K562 (cell line): ENCODE measurements around the gene GNG14. TPM values are rescaled to one million over a fixed set of nuclear protein-coding genes. Genes with fewer than 3 reads are reported as not detected.

Experiments
- ATF1 ChIP-seq, 2 experiments: fragments of 450-650 bp in 1 of 2; IDR thresholded peaks; 2 replicates each; pipeline ENCODE4 v1.6.1; 2016; ENCODE audit warnings: missing compliant biosample characterization in 1 of 2, missing genetic modification characterization in 1 of 2
- BCOR ChIP-seq: fragments of 450-650 bp; IDR thresholded peaks from 2 replicates; pipeline ENCODE4 v1.6.1; 2016
- FOXA3 ChIP-seq, 2 experiments: fragments of 450-650 bp in 1 of 2; sonication (generic) in 1 of 2; formaldehyde crosslinking; IDR thresholded peaks in 1 of 2; conservative IDR thresholded peaks in 1 of 2; 2 replicates each; pipeline versions ENCODE4 v1.4.0 to v1.8.0; 2020 to 2022; ENCODE audit warnings: mild to moderate bottlenecking in 2 of 2, missing genetic modification reagents in 1 of 2
- FOXJ2 ChIP-seq: fragments of 200-800 bp; sonication (Bioruptor generic); IDR thresholded peaks from 2 replicates; pipeline ENCODE4 v1.6.1; 2016; ENCODE audit warnings: missing genetic modification characterization, missing compliant biosample characterization
- GTF2E2 ChIP-seq: fragments of 200-800 bp; sonication (Bioruptor generic); IDR thresholded peaks from 2 replicates; pipeline ENCODE4 v1.6.1; 2016; ENCODE audit warnings: missing genetic modification characterization, missing compliant biosample characterization
- NFIX ChIP-seq: fragments of 250-450 bp; sonication (Bioruptor Pico); IDR thresholded peaks from 2 replicates; pipeline ENCODE4 v1.4.0; 2020; ENCODE audit warnings: low read depth, mild to moderate bottlenecking, moderate library complexity
- POLR2A ChIP-seq: fragments of 450-650 bp; conservative IDR thresholded peaks from 2 replicates; pipeline ENCODE4 v1.6.1; 2016
- SIN3B ChIP-seq: fragments of 450-650 bp; IDR thresholded peaks from 2 replicates; pipeline ENCODE4 v1.6.1; 2017; ENCODE audit warnings: low read depth, mild to moderate bottlenecking, moderate library complexity
- SP2 ChIP-seq: IDR thresholded peaks from 2 replicates; pipeline ENCODE4 v1.6.1; 2011; ENCODE audit warnings: mild to moderate bottlenecking, low read depth, low read length, moderate library complexity; ENCODE audit not compliant: poor library complexity, severe bottlenecking; ENCODE audit errors: extremely low read depth
- ZBTB7A ChIP-seq: IDR thresholded peaks from 2 replicates; pipeline ENCODE4 v1.6.1; 2011; ENCODE audit warnings: low read depth, mild to moderate bottlenecking, low read length, moderate library complexity, borderline replicate concordance; ENCODE audit not compliant: control insufficient read depth
- polyA plus RNA-seq, 8 experiments: library from polyadenylated mRNA; depleted of rRNA in 4 of 8; stranded (reverse) in 5 of 8; unstranded in 3 of 8; fragments of >200 nt; fragmentation: Nextera tagmentation in 2 of 8; fragmentation: Illumina TruSeq in 1 of 8; extraction: Ambion mirVana in 2 of 8; extraction: Trizol in 1 of 8; gene quantifications; 2 replicates each; pipeline versions ENCODE4 v1.2.1 to v1.2.3, GENCODE V29; 2011 to 2014; ENCODE audit warnings: inconsistent platforms in 1 of 8, missing spikeins in 1 of 8
- total RNA-seq, 7 experiments: library from RNA; depleted of rRNA in 6 of 7; stranded (reverse); fragments of >200 nt in 6 of 7; fragmentation: Illumina TruSeq in 2 of 7; extraction: Trizol in 2 of 7; gene quantifications; 2 replicates each; pipeline versions ENCODE4 v1.2.1 to v1.2.3, GENCODE V29; 2011 to 2021; ENCODE audit warnings: low replicate concordance in 1 of 7
- TF ChIP-seq, protein P1 (sequence below), 2 experiments: fragments of 200-800 bp in 1 of 2; sonication (Bioruptor generic) in 1 of 2; sonication (generic) in 1 of 2; formaldehyde crosslinking in 1 of 2; IDR thresholded peaks in 1 of 2; conservative IDR thresholded peaks in 1 of 2; 2 replicates each; pipeline versions ENCODE4 v1.5.0 to v1.6.1; 2016 to 2020; ENCODE audit warnings: missing compliant biosample characterization in 1 of 2, missing genetic modification characterization in 1 of 2, missing genetic modification reagents in 1 of 2
- TF ChIP-seq, protein P2 (sequence below): fragments of 200-800 bp; sonication (Bioruptor generic); IDR thresholded peaks from 2 replicates; pipeline ENCODE4 v1.6.1; 2017; ENCODE audit warnings: missing genetic modification characterization, missing compliant biosample characterization

Gene GNG14
- total and polyA plus RNA-seq, 9 of the 15 experiments (the other 6 are each of a cell fraction or from before 2014, with no cell fraction given): not detected

GRCh38 chr19:12696366-12697335 is 8.9 kb downstream of the GNG14 start, which contains the start of gene FBXW9 (continued):
- no peak for TF ChIP-seq GTF2E2
- TF ChIP-seq SIN3B: peak; percentile 91
- 0 out of 4 replicates have a peak, but pooled peaks of 1 of the 2 experiments have one; percentile 22 for TF ChIP-seq FOXA3 (CRISPR knock-in tag; conservative IDR thresholded peaks at IDR 0.05 in 1 of 2, IDR thresholded peaks at IDR 0.05 in 1 of 2)
- TF ChIP-seq NFIX (CRISPR knock-in tag): no peak
- TF ChIP-seq ZBTB7A: 0 out of 2 replicates have a peak, but pooled peaks have one; percentile 31
- TF ChIP-seq, protein P1, sequence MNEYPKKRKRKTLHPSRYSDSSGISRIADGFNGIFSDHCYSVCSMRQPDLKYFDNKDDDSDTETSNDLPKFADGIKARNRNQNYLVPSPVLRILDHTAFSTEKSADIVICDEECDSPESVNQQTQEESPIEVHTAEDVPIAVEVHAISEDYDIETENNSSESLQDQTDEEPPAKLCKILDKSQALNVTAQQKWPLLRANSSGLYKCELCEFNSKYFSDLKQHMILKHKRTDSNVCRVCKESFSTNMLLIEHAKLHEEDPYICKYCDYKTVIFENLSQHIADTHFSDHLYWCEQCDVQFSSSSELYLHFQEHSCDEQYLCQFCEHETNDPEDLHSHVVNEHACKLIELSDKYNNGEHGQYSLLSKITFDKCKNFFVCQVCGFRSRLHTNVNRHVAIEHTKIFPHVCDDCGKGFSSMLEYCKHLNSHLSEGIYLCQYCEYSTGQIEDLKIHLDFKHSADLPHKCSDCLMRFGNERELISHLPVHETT (CRISPR knock-in tag; conservative IDR thresholded peaks at IDR 0.05 in 1 of 2, IDR thresholded peaks at IDR 0.05 in 1 of 2): 0 out of 4 replicates have a peak, but pooled peaks of 1 of the 2 experiments have one; percentile 41
- no peak for TF ChIP-seq BCOR
- peak; percentile 53; the same call in 1 of the 2 replicates for TF ChIP-seq FOXJ2 (tag)
- no peak for TF ChIP-seq SP2
- TF ChIP-seq, protein P2, sequence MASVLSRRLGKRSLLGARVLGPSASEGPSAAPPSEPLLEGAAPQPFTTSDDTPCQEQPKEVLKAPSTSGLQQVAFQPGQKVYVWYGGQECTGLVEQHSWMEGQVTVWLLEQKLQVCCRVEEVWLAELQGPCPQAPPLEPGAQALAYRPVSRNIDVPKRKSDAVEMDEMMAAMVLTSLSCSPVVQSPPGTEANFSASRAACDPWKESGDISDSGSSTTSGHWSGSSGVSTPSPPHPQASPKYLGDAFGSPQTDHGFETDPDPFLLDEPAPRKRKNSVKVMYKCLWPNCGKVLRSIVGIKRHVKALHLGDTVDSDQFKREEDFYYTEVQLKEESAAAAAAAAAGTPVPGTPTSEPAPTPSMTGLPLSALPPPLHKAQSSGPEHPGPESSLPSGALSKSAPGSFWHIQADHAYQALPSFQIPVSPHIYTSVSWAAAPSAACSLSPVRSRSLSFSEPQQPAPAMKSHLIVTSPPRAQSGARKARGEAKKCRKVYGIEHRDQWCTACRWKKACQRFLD (CRISPR knock-in tag): peak; percentile 60; the same call in 1 of the 2 replicates
- peak; percentile 93 for TF ChIP-seq ATF1 (CRISPR knock-in tag; IDR thresholded peaks at IDR 0.05)
- TF ChIP-seq ATF1 (tag; IDR thresholded peaks at IDR 0.05): peak; percentile 99
- TF ChIP-seq POLR2A: peak; percentile 85
